KMS-11 (cell line): ENCODE data around the gene ZNF385C.

Experiments
- H2AFZ ChIP-seq: fragments of 200-600 bp; sonication (generic); 2 replicates; pipeline ENCODE4 v1.6.1; 2016; ENCODE audit warnings: antibody characterized with exemption, mixed run types, low read depth
- H3K27ac ChIP-seq: fragments of 200-600 bp; sonication (generic); 2 replicates; pipeline ENCODE4 v1.6.1; 2016; ENCODE audit warnings: mild to moderate bottlenecking, mixed run types
- H3K27me3 ChIP-seq: fragments of 200-600 bp; sonication (generic); 2 replicates; pipeline ENCODE4 v1.6.1; 2017; ENCODE audit warnings: mild to moderate bottlenecking, low read depth, mixed run types, moderate library complexity; ENCODE audit not compliant: insufficient read depth
- H3K36me3 ChIP-seq: fragments of 200-600 bp; sonication (generic); 2 replicates; pipeline ENCODE4 v1.6.1; 2017; ENCODE audit warnings: mild to moderate bottlenecking, mixed run types; ENCODE audit not compliant: insufficient read depth
- H3K4me1 ChIP-seq: fragments of 200-600 bp; sonication (generic); 2 replicates; pipeline ENCODE4 v1.6.1; 2016; ENCODE audit warnings: mild to moderate bottlenecking, low read depth, mixed run types; ENCODE audit not compliant: poor library complexity, severe bottlenecking
- H3K4me2 ChIP-seq: fragments of 200-600 bp; sonication (generic); 2 replicates; pipeline ENCODE4 v1.7.0; 2016; ENCODE audit warnings: mild to moderate bottlenecking, mixed run types
- H3K4me3 ChIP-seq: fragments of 200-600 bp; sonication (generic); IDR thresholded peaks from 2 replicates; pipeline ENCODE4 v1.6.1; 2017; ENCODE audit warnings: low read depth, low read length, mixed read lengths; ENCODE audit not compliant: insufficient read depth
- H3K79me2 ChIP-seq: fragments of 200-600 bp; sonication (generic); 2 replicates; pipeline ENCODE4 v1.6.1; 2016; ENCODE audit warnings: low read depth, mixed run types; ENCODE audit not compliant: insufficient read depth
- H3K9ac ChIP-seq: fragments of 200-600 bp; sonication (generic); 2 replicates; pipeline ENCODE4 v1.6.1; 2016; ENCODE audit warnings: mild to moderate bottlenecking, mixed run types
- H4K20me1 ChIP-seq: fragments of 200-600 bp; sonication (generic); 2 replicates; pipeline ENCODE4 v1.6.1; 2016; ENCODE audit warnings: mild to moderate bottlenecking, mixed run types; ENCODE audit not compliant: insufficient read depth
- TF ChIP-seq, protein P1 (sequence below): fragments of 200-600 bp; sonication (generic); conservative IDR thresholded peaks from 2 replicates; pipeline ENCODE4 v1.6.1; 2017; ENCODE audit warnings: low read depth, mild to moderate bottlenecking, antibody characterized with exemption, low read length, moderate library complexity, mixed read lengths

ZNF385C gene

GRCh38 chr17:42094375-42095069 is 3.8 kb downstream of the ZNF385C start:
- 0 out of 2 replicates have a peak, but pooled peaks cover 4% of the 10 kb centered on the region for H3K27me3 ChIP-seq
- H4K20me1 ChIP-seq = no peaks in the 10 kb centered on the region
- no peak overlapping the region for H3K4me3 ChIP-seq
- H3K4me1 ChIP-seq = no peaks in the 10 kb centered on the region
- no peak overlapping the region for H3K4me2 ChIP-seq
- H2AFZ ChIP-seq = no peak overlapping the region
- H3K9ac ChIP-seq = no peak overlapping the region
- no peak overlapping the region for H3K27ac ChIP-seq
- H3K36me3 ChIP-seq = no peaks in the 10 kb centered on the region
- no peaks in the 10 kb centered on the region for H3K79me2 ChIP-seq
- TF ChIP-seq, protein P1, sequence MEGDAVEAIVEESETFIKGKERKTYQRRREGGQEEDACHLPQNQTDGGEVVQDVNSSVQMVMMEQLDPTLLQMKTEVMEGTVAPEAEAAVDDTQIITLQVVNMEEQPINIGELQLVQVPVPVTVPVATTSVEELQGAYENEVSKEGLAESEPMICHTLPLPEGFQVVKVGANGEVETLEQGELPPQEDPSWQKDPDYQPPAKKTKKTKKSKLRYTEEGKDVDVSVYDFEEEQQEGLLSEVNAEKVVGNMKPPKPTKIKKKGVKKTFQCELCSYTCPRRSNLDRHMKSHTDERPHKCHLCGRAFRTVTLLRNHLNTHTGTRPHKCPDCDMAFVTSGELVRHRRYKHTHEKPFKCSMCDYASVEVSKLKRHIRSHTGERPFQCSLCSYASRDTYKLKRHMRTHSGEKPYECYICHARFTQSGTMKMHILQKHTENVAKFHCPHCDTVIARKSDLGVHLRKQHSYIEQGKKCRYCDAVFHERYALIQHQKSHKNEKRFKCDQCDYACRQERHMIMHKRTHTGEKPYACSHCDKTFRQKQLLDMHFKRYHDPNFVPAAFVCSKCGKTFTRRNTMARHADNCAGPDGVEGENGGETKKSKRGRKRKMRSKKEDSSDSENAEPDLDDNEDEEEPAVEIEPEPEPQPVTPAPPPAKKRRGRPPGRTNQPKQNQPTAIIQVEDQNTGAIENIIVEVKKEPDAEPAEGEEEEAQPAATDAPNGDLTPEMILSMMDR = no peak

DNA sequence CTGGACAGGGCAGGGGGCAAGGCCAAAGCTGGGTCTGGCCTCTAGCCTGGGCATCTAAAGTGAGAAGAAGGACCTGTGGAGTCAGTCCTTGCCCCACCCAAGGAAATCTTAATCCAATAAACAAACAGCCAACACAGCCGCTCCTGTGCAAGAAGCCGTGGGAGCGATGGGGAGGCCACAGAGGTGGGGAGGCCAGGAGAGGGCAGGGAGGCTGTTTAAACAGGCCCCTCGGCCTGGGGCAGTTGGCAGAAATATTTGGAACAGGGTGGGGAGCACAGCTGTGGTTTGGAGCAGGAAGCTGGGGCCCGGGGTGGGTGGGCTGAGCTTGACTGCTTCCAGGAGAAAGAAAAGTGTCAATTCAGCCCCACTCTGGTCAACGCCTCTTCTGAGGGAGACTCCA is 5.3 kb downstream of the ZNF385C start:
- H3K4me3 ChIP-seq = no peak overlapping the region
- H4K20me1 ChIP-seq = no peaks in the 10 kb centered on the region
- H2AFZ ChIP-seq = no peak overlapping the region
- no peaks in the 10 kb centered on the region for H3K79me2 ChIP-seq
- H3K27ac ChIP-seq = no peak overlapping the region
- TF ChIP-seq, protein P1 = no peak
- no peak overlapping the region for H3K4me2 ChIP-seq
- H3K9ac ChIP-seq = no peak overlapping the region
- H3K4me1 ChIP-seq = no peaks in the 10 kb centered on the region
- H3K27me3 ChIP-seq = 0 out of 2 replicates have a peak, but pooled peaks cover 3% of the 10 kb centered on the region
- no peaks in the 10 kb centered on the region for H3K36me3 ChIP-seq

DNA sequence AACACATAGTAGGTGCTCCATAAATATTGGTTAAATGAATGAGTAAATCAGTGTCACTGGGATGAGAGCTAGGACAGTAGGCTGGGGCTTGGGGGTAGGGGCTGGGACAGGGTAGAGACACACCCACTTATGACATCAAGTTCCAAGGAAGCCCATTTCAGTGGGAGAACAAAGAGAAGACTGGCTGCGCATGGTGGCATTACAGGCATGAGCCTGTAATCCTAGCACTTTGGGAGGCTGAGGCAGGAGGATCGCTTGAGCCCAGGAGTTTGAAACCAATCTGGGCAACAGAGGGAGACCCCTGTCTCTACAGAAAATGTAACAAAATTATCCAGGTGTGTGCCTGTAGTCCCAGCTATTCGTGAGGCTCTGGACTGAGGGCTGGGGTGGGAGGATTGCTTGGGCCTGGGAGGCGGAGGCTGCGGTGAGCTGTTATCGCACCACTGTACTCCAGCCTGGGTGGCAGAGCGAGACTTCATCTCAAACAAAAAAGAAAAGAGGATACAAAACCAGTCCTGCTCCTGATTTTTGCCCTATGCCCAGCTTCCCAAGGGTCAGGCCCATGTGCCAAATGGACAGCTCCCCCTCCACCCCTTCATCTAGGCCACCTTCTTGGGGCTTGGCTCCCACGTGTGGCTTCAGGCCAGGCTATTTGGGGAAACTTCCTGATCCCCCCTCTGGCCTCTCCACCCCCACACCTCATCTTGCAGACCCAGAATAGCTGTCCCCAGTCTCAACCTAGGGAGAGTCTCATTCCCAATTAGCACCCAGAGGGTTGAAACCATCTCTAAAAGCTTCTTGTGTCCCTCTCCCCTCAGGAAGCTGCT is 7.1 kb downstream of the ZNF385C start:
- no peaks in the 10 kb centered on the region for H4K20me1 ChIP-seq
- no peaks in the 10 kb centered on the region for H3K36me3 ChIP-seq
- H3K79me2 ChIP-seq = no peaks in the 10 kb centered on the region
- no peak overlapping the region for H3K9ac ChIP-seq
- TF ChIP-seq, protein P1 = no peak
- no peak overlapping the region for H3K4me3 ChIP-seq
- no peak overlapping the region for H2AFZ ChIP-seq
- no peak overlapping the region for H3K4me2 ChIP-seq
- H3K27me3 ChIP-seq = no peaks in the 10 kb centered on the region
- H3K27ac ChIP-seq = no peak overlapping the region
- no peaks in the 10 kb centered on the region for H3K4me1 ChIP-seq

DNA sequence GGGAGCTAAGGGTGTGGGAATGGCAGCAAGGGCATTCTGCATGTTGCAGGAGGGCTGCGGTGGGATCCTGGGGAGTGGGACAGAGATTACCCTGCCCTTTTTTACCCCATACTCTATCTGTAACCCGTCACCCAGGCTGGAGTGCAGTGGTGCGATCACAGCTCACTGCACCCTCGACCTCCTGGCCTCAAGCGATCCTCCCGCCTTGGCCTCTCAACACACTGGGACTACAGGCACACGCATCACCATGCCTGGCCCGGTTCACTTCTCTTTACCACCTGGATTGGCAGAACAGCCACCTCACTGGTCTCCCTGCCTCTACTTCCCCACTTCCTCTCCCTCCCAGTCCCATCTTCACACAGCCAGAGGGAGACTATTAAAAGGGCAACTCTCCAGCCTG is 9.5 kb downstream of the ZNF385C start:
- Histone ChIP-seq H3K79me2 (no peaks in the 10 kb centered on the region), H2AFZ (no peak overlapping the region), H3K27me3 (no peaks in the 10 kb centered on the region), H3K4me3 (no peak overlapping the region), H3K4me2 (no peak overlapping the region), H3K9ac (no peak overlapping the region), H4K20me1 (no peaks in the 10 kb centered on the region), H3K4me1 (no peaks in the 10 kb centered on the region), H3K27ac (no peak overlapping the region), H3K36me3 (no peaks in the 10 kb centered on the region)
- TF ChIP-seq, protein P1 = no peak
